ENCODE measurements around the gene ATP5PO.

GRCh38 chr21:33962290-33962689 is 46.7 kb upstream of the ATP5PO start:
- TF ChIP-seq CTCF (IDR thresholded peaks at IDR 0.05; ENCODE audit: low read length) = no peak
- TF ChIP-seq EZH2 (optimal IDR thresholded peaks at IDR 0.05; ENCODE audit: low read depth, low read length) = no peak
- TF ChIP-seq EZH2phosphoT487 (IDR thresholded peaks at IDR 0.05; ENCODE audit: low read length) = no peak
